HG03469 (cell line): Measurements from ENCODE around the gene DPP6.

ENCODE experiments used
- ATAC-seq: cut with Tn5 transposase; IDR thresholded peaks from one replicate; pipeline ENCODE4 v1.9.1; 2021; ENCODE audit warnings: mild to moderate bottlenecking, moderate library complexity, moderate number of reproducible peaks; ENCODE audit not compliant: unreplicated experiment

Gene DPP6

GRCh38 chr7:154504918-154505317 is 452.7 kb downstream of the DPP6 start:
- no peak for ATAC-seq

- no peak for ATAC-seq
Measured at GRCh38 chr7:154505362-154505761, 453.2 kb downstream of the DPP6 start.

GRCh38 chr7:154509192-154509591 is 457.0 kb downstream of the DPP6 start:
- ATAC-seq = no peak

- ATAC-seq = no peak
Measured at GRCh38 chr7:154512121-154512833, 460.1 kb downstream of the DPP6 start.

- ATAC-seq = no peak
Measured at GRCh38 chr7:154517768-154518167, 465.6 kb downstream of the DPP6 start.

- no peak for ATAC-seq
Measured at GRCh38 chr7:154519229-154519628, 467.0 kb downstream of the DPP6 start.

GRCh38 chr7:154530136-154530535 is 477.9 kb downstream of the DPP6 start:
- no peak for ATAC-seq

GRCh38 chr7:154532771-154533170 is 480.6 kb downstream of the DPP6 start:
- ATAC-seq = no peak

GRCh38 chr7:154540596-154540995 is 488.4 kb downstream of the DPP6 start:
- ATAC-seq = no peak

- ATAC-seq = no peak
Measured at GRCh38 chr7:154541606-154542005, 489.4 kb downstream of the DPP6 start.

- ATAC-seq = no peak
Measured at GRCh38 chr7:154546946-154547587, 494.9 kb downstream of the DPP6 start.

GRCh38 chr7:154553711-154554265 is 501.6 kb downstream of the DPP6 start:
- ATAC-seq = no peak

- ATAC-seq = no peak
Measured at GRCh38 chr7:154559454-154559853, 507.3 kb downstream of the DPP6 start.

GRCh38 chr7:154564676-154565075 is 512.5 kb downstream of the DPP6 start:
- ATAC-seq = no peak

- ATAC-seq = no peak
Measured at GRCh38 chr7:154566877-154567276, 514.7 kb downstream of the DPP6 start.

- no peak for ATAC-seq
Measured at GRCh38 chr7:154568346-154568745, 516.1 kb downstream of the DPP6 start.

GRCh38 chr7:154569916-154570315 is 517.7 kb downstream of the DPP6 start:
- no peak for ATAC-seq

- ATAC-seq = no peak
Measured at GRCh38 chr7:154571772-154572171, 519.6 kb downstream of the DPP6 start.

- ATAC-seq = no peak
Measured at GRCh38 chr7:154574235-154574634, 522.0 kb downstream of the DPP6 start.

GRCh38 chr7:154575497-154575896 is 523.3 kb downstream of the DPP6 start:
- ATAC-seq = no peak

GRCh38 chr7:154576604-154577003 is 524.4 kb downstream of the DPP6 start:
- no peak for ATAC-seq

GRCh38 chr7:154577141-154577873 is 525.1 kb downstream of the DPP6 start:
- ATAC-seq = no peak
